PFSK-1 (cell line): Measurements from ENCODE around the gene CD96.

ENCODE experiments used
- FOXP2 ChIP-seq: optimal IDR thresholded peaks from 2 replicates; pipeline ENCODE3; 2011; ENCODE audit warnings: borderline replicate concordance, control low read depth, inconsistent platforms; ENCODE audit not compliant: insufficient read depth; ENCODE audit errors: extremely low read length, extremely low read depth
- POLR2AphosphoS5 ChIP-seq: IDR thresholded peaks from 2 replicates; pipeline ENCODE4 v1.6.1; 2012; ENCODE audit warnings: low read depth, mild to moderate bottlenecking, control low read depth, low read length, moderate library complexity
- REST ChIP-seq, 2 experiments: IDR thresholded peaks; 2 replicates each; pipeline versions ENCODE4 v1.6.1 to v1.8.0; 2011 to 2012; ENCODE audit warnings: low read depth in 2 of 2, low read length in 2 of 2, control low read depth in 1 of 2, inconsistent platforms in 1 of 2, mild to moderate bottlenecking in 1 of 2, moderate library complexity in 1 of 2; ENCODE audit not compliant: insufficient read depth in 1 of 2
- SIN3A ChIP-seq: IDR thresholded peaks from 2 replicates; pipeline ENCODE4 v1.6.1; 2012; ENCODE audit warnings: mild to moderate bottlenecking, low read length, moderate library complexity, borderline replicate concordance; ENCODE audit not compliant: insufficient read depth
- TAF1 ChIP-seq: IDR thresholded peaks from 2 replicates; pipeline ENCODE4 v1.6.1; 2012; ENCODE audit warnings: low read length, control low read depth, borderline replicate concordance; ENCODE audit not compliant: insufficient read depth

The CD96 gene

GRCh38 chr3:111531446-111531845 is 10.6 kb upstream of the CD96 start:
- TF ChIP-seq TAF1, result no peak
- no peak for TF ChIP-seq POLR2AphosphoS5
- no peak for TF ChIP-seq FOXP2
- TF ChIP-seq REST (IDR thresholded peaks at IDR 0.05; ENCODE audit: insufficient read depth in 1 of 2, low read depth in 2 of 2, low read length in 2 of 2), result no peak
- no peak for TF ChIP-seq SIN3A

- no peak for TF ChIP-seq TAF1
- TF ChIP-seq FOXP2, result no peak
Measured at GRCh38 chr3:111534701-111535100, 7.3 kb upstream of the CD96 start.

GRCh38 chr3:111538111-111538510 is 3.9 kb upstream of the CD96 start:
- no peak for TF ChIP-seq SIN3A
- no peak for TF ChIP-seq FOXP2
- no peak for TF ChIP-seq TAF1
- no peak for TF ChIP-seq REST (IDR thresholded peaks at IDR 0.05; ENCODE audit: insufficient read depth in 1 of 2, low read depth in 2 of 2, low read length in 2 of 2)
- TF ChIP-seq POLR2AphosphoS5, result no peak

- TF ChIP-seq REST (IDR thresholded peaks at IDR 0.05; ENCODE audit: insufficient read depth in 1 of 2, low read depth in 2 of 2, low read length in 2 of 2), result no peak
- TF ChIP-seq POLR2AphosphoS5, result no peak
- TF ChIP-seq FOXP2, result no peak
- no peak for TF ChIP-seq SIN3A
- no peak for TF ChIP-seq TAF1
Measured at GRCh38 chr3:111538681-111539083, 3.3 kb upstream of the CD96 start.

GRCh38 chr3:111539351-111540331 is 2.4 kb upstream of the CD96 start:
- TF ChIP-seq POLR2AphosphoS5 (no peak), REST (IDR thresholded peaks at IDR 0.05; ENCODE audit: insufficient read depth in 1 of 2, low read depth in 2 of 2, low read length in 2 of 2) (no peak), FOXP2 (no peak), SIN3A (no peak), TAF1 (no peak)
